Upper lobe of left lung (tissue), 4 donors: ENCODE results near the gene ARHGAP40.

ENCODE experiments used
- CTCF ChIP-seq, 6 experiments: fragments of 450-650 bp in 4 of 6; fragments of 200-600 bp in 2 of 6; sonication (generic) in 2 of 6; IDR thresholded peaks; one replicate each; pipeline ENCODE4 v1.5.1; 2016 to 2019; ENCODE audit warnings: antibody characterized with exemption in 6 of 6
- EP300 ChIP-seq, 4 donors: sonication (generic); formaldehyde crosslinking; IDR thresholded peaks; one replicate each; pipeline ENCODE4 v1.5.1; 2017; ENCODE audit warnings: antibody characterized with exemption in 4 of 4, control low read depth in 2 of 4

GRCh38 chr20:38664284-38664683 is 62.7 kb downstream of the ARHGAP40 start:
- TF ChIP-seq CTCF (IDR thresholded peaks at IDR 0.05) = no peak
- no peak for TF ChIP-seq EP300 (IDR thresholded peaks at IDR 0.05)
